Fibroblast of lung (primary cell): Measurements from ENCODE around the gene DPM2. TPM values are rescaled to one million over a fixed set of nuclear protein-coding genes. Genes with fewer than 3 reads are reported as not detected.

ENCODE experiments used
- DNase-seq, 2 donors: peaks; one replicate each; pipeline versions ENCODE4 v3.0.0 to v3.0.0-alpha.2; 2010; ENCODE audit warnings: low read depth in 2 of 2
- H2AFZ ChIP-seq: 2 replicates; pipeline ENCODE4 v1.5.1; 2012; ENCODE audit warnings: low read length, control low read depth, inconsistent platforms
- H3K27ac ChIP-seq: 2 replicates; pipeline ENCODE4 v1.5.1; 2011; ENCODE audit warnings: low read length, control low read depth; ENCODE audit not compliant: insufficient read depth
- H3K27me3 ChIP-seq: 2 replicates; pipeline ENCODE4 v1.5.1; 2011; ENCODE audit warnings: mild to moderate bottlenecking, low read length; ENCODE audit not compliant: control insufficient read depth, insufficient read depth
- H3K36me3 ChIP-seq: 2 replicates; pipeline ENCODE4 v1.5.1; 2011; ENCODE audit warnings: low read length; ENCODE audit not compliant: control insufficient read depth, insufficient read depth
- H3K4me1 ChIP-seq: 2 replicates; pipeline ENCODE4 v1.5.1; 2011; ENCODE audit warnings: low read length; ENCODE audit not compliant: control insufficient read depth, insufficient read depth; ENCODE audit errors: extremely low read depth
- H3K4me2 ChIP-seq: 2 replicates; pipeline ENCODE4 v1.5.1; 2011; ENCODE audit warnings: low read length, control low read depth; ENCODE audit not compliant: insufficient read depth; ENCODE audit errors: extremely low read depth
- H3K4me3 ChIP-seq, 4 experiments: fragments of 200-600 bp in 1 of 4; sonication (generic) in 1 of 4; replicated peaks in 1 of 4; 2 replicates each; pipeline ENCODE4 v1.5.1; 2011 to 2016; ENCODE audit warnings: low read length in 4 of 4, low read depth in 3 of 4, mild to moderate bottlenecking in 3 of 4, control low read depth in 2 of 4, inconsistent platforms in 1 of 4, mixed read lengths in 1 of 4; ENCODE audit not compliant: insufficient read depth in 1 of 4; ENCODE audit errors: control extremely low read depth in 1 of 4
- H3K79me2 ChIP-seq: 2 replicates; pipeline ENCODE4 v1.5.1; 2012; ENCODE audit warnings: mild to moderate bottlenecking, low read length, inconsistent platforms; ENCODE audit not compliant: control insufficient read depth, insufficient read depth
- H3K9ac ChIP-seq: 2 replicates; pipeline ENCODE4 v1.5.1; 2011; ENCODE audit warnings: mild to moderate bottlenecking, low read length, control low read depth; ENCODE audit not compliant: insufficient read depth
- H3K9me3 ChIP-seq: 2 replicates; pipeline ENCODE4 v1.5.1; 2012; ENCODE audit warnings: low read depth, low read length; ENCODE audit not compliant: control insufficient read depth, insufficient read depth
- H4K20me1 ChIP-seq: 2 replicates; pipeline ENCODE4 v1.5.1; 2011; ENCODE audit warnings: low read length; ENCODE audit not compliant: control insufficient read depth, insufficient read depth; ENCODE audit errors: extremely low read depth
- EZH2 ChIP-seq: IDR thresholded peaks from 2 replicates; pipeline ENCODE4 v1.5.1; 2012; ENCODE audit warnings: low read length, control low read depth, mild to moderate bottlenecking; ENCODE audit errors: missing control alignments
- polyA plus RNA-seq, 2 donors: library from polyadenylated mRNA; depleted of rRNA in 1 of 2; stranded (reverse) in 1 of 2; unstranded in 1 of 2; fragments of >200 nt; gene quantifications; 2 replicates each; pipeline ENCODE4 v1.2.1, GENCODE V29; 2011 to 2012; ENCODE audit warnings: missing spikeins in 1 of 2
- total RNA-seq: library from RNA; depleted of rRNA; stranded (reverse); fragments of >200 nt; gene quantifications from 2 replicates; pipeline ENCODE4 v1.2.1, GENCODE V29; 2014
- TF ChIP-seq, protein P1 (sequence below), 2 donors: IDR thresholded peaks in 1 of 2; conservative IDR thresholded peaks in 1 of 2; 1 replicate in 1 of 2; 2 replicates in 1 of 2; pipeline ENCODE4 v1.5.1; 2011 to 2012; ENCODE audit warnings: low read length in 2 of 2, control low read depth in 1 of 2, inconsistent platforms in 1 of 2, low read depth in 1 of 2, mild to moderate bottlenecking in 1 of 2

DPM2 gene
- total and polyA plus RNA-seq, 2 donors (not counting 1 experiment from before 2014, with no cell fraction given), result 11.7 to 24.1 TPM

DNA sequence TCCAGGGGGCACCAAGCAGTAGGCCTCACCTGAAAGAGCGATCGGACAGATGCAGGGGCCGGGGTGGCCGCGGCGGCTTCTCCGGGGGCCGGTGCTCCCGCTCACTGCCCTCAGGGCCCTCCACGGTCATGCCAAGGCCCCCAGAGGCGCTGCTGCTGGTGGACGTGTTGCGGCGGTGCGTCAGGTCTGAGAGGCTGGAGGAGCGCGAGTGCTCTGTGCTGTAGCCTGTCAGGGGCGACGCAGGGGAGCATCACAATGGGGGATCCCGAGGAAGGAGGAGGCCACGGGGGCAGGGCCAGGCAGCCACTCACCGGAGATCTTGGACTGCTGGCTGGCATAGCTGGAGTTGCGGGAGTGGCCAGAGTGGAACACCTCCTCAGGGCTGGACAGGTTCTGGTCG lies 7.7 kb upstream of the DPM2 start:
- H3K36me3 ChIP-seq, result peaks cover 12% of the 10 kb centered on the region
- H3K9me3 ChIP-seq, result no peaks in the 10 kb centered on the region
- no peak overlapping the region for H3K9ac ChIP-seq
- H4K20me1 ChIP-seq, result no peaks in the 10 kb centered on the region
- H3K4me3 ChIP-seq, result no peak overlapping the region
- no peaks in the 10 kb centered on the region for H3K79me2 ChIP-seq
- no peak overlapping the region for H3K27ac ChIP-seq
- H3K4me2 ChIP-seq, result no peak overlapping the region
- H3K27me3 ChIP-seq, result no peaks in the 10 kb centered on the region
- no peak for DNase-seq
- H2AFZ ChIP-seq, result no peak overlapping the region
- H3K4me1 ChIP-seq, result no peaks in the 10 kb centered on the region
- TF ChIP-seq, protein P1, sequence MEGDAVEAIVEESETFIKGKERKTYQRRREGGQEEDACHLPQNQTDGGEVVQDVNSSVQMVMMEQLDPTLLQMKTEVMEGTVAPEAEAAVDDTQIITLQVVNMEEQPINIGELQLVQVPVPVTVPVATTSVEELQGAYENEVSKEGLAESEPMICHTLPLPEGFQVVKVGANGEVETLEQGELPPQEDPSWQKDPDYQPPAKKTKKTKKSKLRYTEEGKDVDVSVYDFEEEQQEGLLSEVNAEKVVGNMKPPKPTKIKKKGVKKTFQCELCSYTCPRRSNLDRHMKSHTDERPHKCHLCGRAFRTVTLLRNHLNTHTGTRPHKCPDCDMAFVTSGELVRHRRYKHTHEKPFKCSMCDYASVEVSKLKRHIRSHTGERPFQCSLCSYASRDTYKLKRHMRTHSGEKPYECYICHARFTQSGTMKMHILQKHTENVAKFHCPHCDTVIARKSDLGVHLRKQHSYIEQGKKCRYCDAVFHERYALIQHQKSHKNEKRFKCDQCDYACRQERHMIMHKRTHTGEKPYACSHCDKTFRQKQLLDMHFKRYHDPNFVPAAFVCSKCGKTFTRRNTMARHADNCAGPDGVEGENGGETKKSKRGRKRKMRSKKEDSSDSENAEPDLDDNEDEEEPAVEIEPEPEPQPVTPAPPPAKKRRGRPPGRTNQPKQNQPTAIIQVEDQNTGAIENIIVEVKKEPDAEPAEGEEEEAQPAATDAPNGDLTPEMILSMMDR (conservative IDR thresholded peaks at IDR 0.05 in 1 of 2, IDR thresholded peaks at IDR 0.05 in 1 of 2; ENCODE audit: low read depth in 1 of 2, low read length in 2 of 2), result no peak
- no peak for TF ChIP-seq EZH2

DNA sequence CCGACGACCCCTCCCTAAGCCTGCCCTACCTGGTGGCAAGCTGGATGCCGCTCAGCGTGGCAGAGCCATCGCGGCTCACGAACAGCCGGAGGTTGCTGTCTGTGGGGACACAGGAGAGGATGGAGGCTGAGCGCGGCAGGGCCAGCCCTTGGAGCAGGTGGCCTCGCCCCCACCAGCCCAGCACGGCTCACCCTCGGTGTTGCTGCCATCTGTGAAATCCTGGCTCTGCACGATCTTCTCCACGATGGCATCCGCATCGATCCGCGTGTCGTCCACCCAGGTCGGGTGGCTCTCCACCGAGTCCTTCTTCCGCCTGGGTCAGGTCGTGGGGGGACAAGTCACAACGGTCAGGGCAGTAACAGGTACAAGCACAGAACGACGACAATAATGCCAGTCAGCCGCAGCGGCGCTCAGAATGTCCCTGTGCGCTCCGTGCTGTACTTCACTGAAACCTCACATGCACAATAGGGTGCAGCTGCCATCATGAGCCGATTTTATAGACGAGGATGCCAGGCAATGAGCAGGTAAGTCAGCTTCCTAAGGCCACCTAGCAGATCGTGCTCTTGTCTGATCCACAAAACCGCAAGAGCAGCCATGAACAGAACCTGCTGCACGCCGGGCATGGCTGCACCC lies 7.0 kb upstream of the DPM2 start:
- H4K20me1 ChIP-seq, result no peaks in the 10 kb centered on the region
- no peak overlapping the region for H3K4me3 ChIP-seq
- no peak overlapping the region for H3K9ac ChIP-seq
- TF ChIP-seq, protein P1 (conservative IDR thresholded peaks at IDR 0.05 in 1 of 2, IDR thresholded peaks at IDR 0.05 in 1 of 2; ENCODE audit: low read depth in 1 of 2, low read length in 2 of 2), result no peak
- TF ChIP-seq EZH2, result no peak
- no peak overlapping the region for H2AFZ ChIP-seq
- H3K4me2 ChIP-seq, result no peak overlapping the region
- no peaks in the 10 kb centered on the region for H3K9me3 ChIP-seq
- H3K36me3 ChIP-seq, result peaks cover 12% of the 10 kb centered on the region
- H3K4me1 ChIP-seq, result no peaks in the 10 kb centered on the region
- no peak overlapping the region for H3K27ac ChIP-seq
- no peaks in the 10 kb centered on the region for H3K27me3 ChIP-seq
- H3K79me2 ChIP-seq, result no peaks in the 10 kb centered on the region
- DNase-seq, result no peak

GRCh38 chr9:127943731-127944144 lies 6.1 kb upstream of the DPM2 start:
- H3K79me2 ChIP-seq, result no peaks in the 10 kb centered on the region
- H3K4me3 ChIP-seq, result no peak overlapping the region
- TF ChIP-seq EZH2, result no peak
- TF ChIP-seq, protein P1 (conservative IDR thresholded peaks at IDR 0.05 in 1 of 2, IDR thresholded peaks at IDR 0.05 in 1 of 2; ENCODE audit: low read depth in 1 of 2, low read length in 2 of 2), result peak; percentile 89 to 92
- no peak overlapping the region for H2AFZ ChIP-seq
- H3K9me3 ChIP-seq, result no peaks in the 10 kb centered on the region
- H3K4me2 ChIP-seq, result no peak overlapping the region
- no peak overlapping the region for H3K27ac ChIP-seq
- no peaks in the 10 kb centered on the region for H3K4me1 ChIP-seq
- H4K20me1 ChIP-seq, result no peaks in the 10 kb centered on the region
- H3K9ac ChIP-seq, result no peak overlapping the region
- H3K27me3 ChIP-seq, result no peaks in the 10 kb centered on the region
- H3K36me3 ChIP-seq, result peaks cover 12% of the 10 kb centered on the region
- peak; percentile 62 to 73 for DNase-seq
